Upper lobe of left lung (tissue), 6 donors: ENCODE results near the gene MACROD2. TPM values are rescaled to one million over a fixed set of nuclear protein-coding genes. Genes with fewer than 3 reads are reported as not detected.

Experiments used
- ATAC-seq, 2 donors: fragments of 200-7000 bp; cut with Tn5 transposase; one replicate each; pipeline ENCODE4 v1.9.1; 2022; ENCODE audit warnings: mild to moderate bottlenecking in 2 of 2, moderate library complexity in 2 of 2; ENCODE audit not compliant: low FRiP score in 2 of 2
- DNase-seq, 2 donors: peaks; one replicate each; pipeline ENCODE4 v3.0.0-alpha.2; 2019 to 2020
- H3K27ac ChIP-seq, 4 donors: fragments of 200-600 bp; sonication (generic); one replicate each; pipeline ENCODE4 v1.5.1; 2016 to 2019
- H3K27me3 ChIP-seq, 4 donors: fragments of 200-600 bp; sonication (generic); one replicate each; pipeline ENCODE4 v1.5.1; 2017 to 2019
- H3K36me3 ChIP-seq, 4 donors: fragments of 200-600 bp; sonication (generic); one replicate each; pipeline ENCODE4 v1.5.1; 2016 to 2019
- H3K4me1 ChIP-seq, 4 donors: fragments of 200-600 bp; sonication (generic); one replicate each; pipeline ENCODE4 v1.5.1; 2018 to 2019
- H3K4me3 ChIP-seq, 4 donors: fragments of 200-600 bp; sonication (generic); one replicate each; pipeline ENCODE4 v1.5.1; 2017 to 2019; ENCODE audit warnings: mild to moderate bottlenecking in 2 of 4, moderate library complexity in 1 of 4
- H3K9me3 ChIP-seq, 4 donors: fragments of 200-600 bp; sonication (generic); one replicate each; pipeline ENCODE4 v1.5.1; 2018 to 2019
- EP300 ChIP-seq, 4 donors: sonication (generic); formaldehyde crosslinking; IDR thresholded peaks; one replicate each; pipeline ENCODE4 v1.5.1; 2017; ENCODE audit warnings: antibody characterized with exemption in 4 of 4, control low read depth in 2 of 4
- POLR2A ChIP-seq, 4 donors: fragments of 450-650 bp; IDR thresholded peaks; one replicate each; pipeline ENCODE4 v1.5.1; 2016 to 2017; ENCODE audit warnings: antibody characterized with exemption in 4 of 4, mild to moderate bottlenecking in 2 of 4
- POLR2AphosphoS5 ChIP-seq, 2 donors: sonication (generic); formaldehyde crosslinking; IDR thresholded peaks; one replicate each; pipeline ENCODE4 v1.5.1; 2017; ENCODE audit warnings: antibody characterized with exemption in 2 of 2
- WGBS, 2 donors: methylation state at CpG; one replicate each; pipeline ENCODE4 v1.1.5; 2017 to 2018; 5-methylcytosine and 5-hydroxymethylcytosine counted together
- total RNA-seq, 6 donors: library from RNA; depleted of rRNA in 4 of 6; stranded (reverse); fragments of >200 nt in 4 of 6; gene quantifications; one replicate each; pipeline versions ENCODE4 v1.1.0 to v1.2.1, GENCODE V29; 2016 to 2021
- TF ChIP-seq, protein P1 (sequence below), 6 experiments: fragments of 450-650 bp in 4 of 6; fragments of 200-600 bp in 2 of 6; sonication (generic) in 2 of 6; IDR thresholded peaks; one replicate each; pipeline ENCODE4 v1.5.1; 2016 to 2019; ENCODE audit warnings: antibody characterized with exemption in 6 of 6
- donor health status: DM: no; HTN: no; CAD: no; lungs with moderate emphysema.
- donor health status: DM: no; HTN: yes; CAD: no; lungs with severe emphysema.

The MACROD2 gene
- total RNA-seq, 6 donors from 2014 or later = 20.7 to 84.3 (median 36.3) TPM

DNA sequence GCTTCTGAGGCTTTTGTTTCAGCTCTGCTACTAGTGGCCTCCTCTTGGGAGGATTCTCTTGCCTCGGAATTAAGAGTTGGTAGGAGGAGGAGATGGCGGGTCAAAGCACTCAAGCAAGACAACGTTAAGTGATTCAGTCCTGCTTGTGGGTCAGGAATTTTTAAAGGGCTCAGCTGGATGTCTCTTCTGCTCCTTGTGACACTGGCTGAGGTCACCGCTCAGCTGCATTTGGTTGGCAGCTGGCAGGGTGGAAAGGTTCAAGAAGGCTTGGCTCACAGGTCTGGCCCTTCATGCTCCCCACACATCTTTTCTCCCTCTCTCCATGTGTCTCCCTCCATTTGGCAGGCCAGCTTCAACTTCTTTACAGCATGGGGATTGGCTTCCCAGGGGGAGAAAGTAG lies 1936.6 kb downstream of the MACROD2 start:
- 93 to 94% methylated on average over 4 of the region's 4 CpGs for WGBS, 2 donors
- no peak overlapping the region for H3K27ac ChIP-seq
- DNase-seq (no peak), ATAC-seq (no peak)
- H3K36me3 ChIP-seq = no peaks in the 10 kb centered on the region
- no peaks in the 10 kb centered on the region for H3K9me3 ChIP-seq
- TF ChIP-seq POLR2A (IDR thresholded peaks at IDR 0.05) = no peak
- no peak for TF ChIP-seq EP300 (IDR thresholded peaks at IDR 0.05)
- TF ChIP-seq POLR2AphosphoS5 (IDR thresholded peaks at IDR 0.05) = no peak
- TF ChIP-seq, protein P1, sequence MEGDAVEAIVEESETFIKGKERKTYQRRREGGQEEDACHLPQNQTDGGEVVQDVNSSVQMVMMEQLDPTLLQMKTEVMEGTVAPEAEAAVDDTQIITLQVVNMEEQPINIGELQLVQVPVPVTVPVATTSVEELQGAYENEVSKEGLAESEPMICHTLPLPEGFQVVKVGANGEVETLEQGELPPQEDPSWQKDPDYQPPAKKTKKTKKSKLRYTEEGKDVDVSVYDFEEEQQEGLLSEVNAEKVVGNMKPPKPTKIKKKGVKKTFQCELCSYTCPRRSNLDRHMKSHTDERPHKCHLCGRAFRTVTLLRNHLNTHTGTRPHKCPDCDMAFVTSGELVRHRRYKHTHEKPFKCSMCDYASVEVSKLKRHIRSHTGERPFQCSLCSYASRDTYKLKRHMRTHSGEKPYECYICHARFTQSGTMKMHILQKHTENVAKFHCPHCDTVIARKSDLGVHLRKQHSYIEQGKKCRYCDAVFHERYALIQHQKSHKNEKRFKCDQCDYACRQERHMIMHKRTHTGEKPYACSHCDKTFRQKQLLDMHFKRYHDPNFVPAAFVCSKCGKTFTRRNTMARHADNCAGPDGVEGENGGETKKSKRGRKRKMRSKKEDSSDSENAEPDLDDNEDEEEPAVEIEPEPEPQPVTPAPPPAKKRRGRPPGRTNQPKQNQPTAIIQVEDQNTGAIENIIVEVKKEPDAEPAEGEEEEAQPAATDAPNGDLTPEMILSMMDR (IDR thresholded peaks at IDR 0.05) = no peak
- no peaks in the 10 kb centered on the region for H3K27me3 ChIP-seq
- H3K4me3 ChIP-seq = no peak overlapping the region
- peaks cover 0 to 9% (median 5%) of the 10 kb centered on the region in 4 donors for H3K4me1 ChIP-seq

DNA sequence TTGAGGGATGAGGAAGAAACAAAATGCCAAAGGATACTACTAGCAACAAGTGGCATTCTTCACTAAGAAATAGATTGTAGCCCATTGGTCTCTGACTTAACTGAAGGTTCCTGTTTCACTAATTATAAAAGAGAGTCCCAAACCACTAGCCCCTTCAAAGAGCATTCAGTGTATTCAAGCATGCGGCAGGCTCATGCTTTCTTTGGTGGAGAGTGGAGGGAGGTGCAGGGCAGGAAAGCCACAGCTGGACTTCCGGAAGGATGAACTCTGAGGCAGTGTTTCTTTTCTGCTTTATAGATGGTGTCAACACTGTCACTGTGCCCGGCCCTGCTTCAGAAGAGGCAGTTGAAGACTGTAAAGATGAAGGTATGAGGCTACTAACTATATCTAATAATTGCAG lies 1941.9 kb downstream of the MACROD2 start:
- no peak overlapping the region for H3K27ac ChIP-seq
- WGBS, 2 donors = 64 to 71% methylated on average over 3 of the region's 3 CpGs
- H3K4me1 ChIP-seq = no peaks in the 10 kb centered on the region
- no peaks in the 10 kb centered on the region for H3K27me3 ChIP-seq
- no peaks in the 10 kb centered on the region for H3K36me3 ChIP-seq
- no peak for TF ChIP-seq POLR2AphosphoS5 (IDR thresholded peaks at IDR 0.05)
- TF ChIP-seq EP300 (IDR thresholded peaks at IDR 0.05) = no peak
- no peak for TF ChIP-seq POLR2A (IDR thresholded peaks at IDR 0.05)
- TF ChIP-seq, protein P1 (IDR thresholded peaks at IDR 0.05) = no peak
- no peak for ATAC-seq
- DNase-seq = no peak
- H3K9me3 ChIP-seq = peaks cover 0 to 12% (median 4%) of the 10 kb centered on the region in 4 donors
- no peak overlapping the region for H3K4me3 ChIP-seq

DNA sequence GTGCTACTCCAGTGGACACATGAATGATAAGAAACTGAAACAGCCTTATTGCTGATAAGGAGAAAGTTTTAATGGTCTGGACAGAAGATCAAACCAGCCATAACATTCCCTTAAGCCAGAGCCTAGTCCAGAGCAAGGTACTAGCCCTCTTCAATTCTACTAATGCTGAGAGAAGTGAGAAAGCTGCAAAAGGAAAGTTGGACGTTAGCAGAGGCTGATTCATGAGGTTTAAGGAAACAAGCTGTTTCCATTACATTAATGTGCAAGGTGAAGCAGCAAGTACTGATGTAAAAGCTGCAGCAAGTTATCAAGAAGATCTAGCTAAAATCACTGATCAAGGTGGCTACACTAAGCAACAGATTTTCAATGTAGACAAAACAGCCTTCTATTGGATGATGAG lies 1943.5 kb downstream of the MACROD2 start:
- no peaks in the 10 kb centered on the region for H3K27me3 ChIP-seq
- H3K4me1 ChIP-seq = no peaks in the 10 kb centered on the region
- H3K9me3 ChIP-seq = peaks cover 0 to 12% (median 4%) of the 10 kb centered on the region in 4 donors
- H3K4me3 ChIP-seq = no peak overlapping the region
- WGBS, 2 donors = 59 to 60% methylated on average over 1 of the region's 1 CpG
- H3K27ac ChIP-seq = no peak overlapping the region
- no peaks in the 10 kb centered on the region for H3K36me3 ChIP-seq
- ATAC-seq = no peak
- TF ChIP-seq, protein P1 (IDR thresholded peaks at IDR 0.05) = no peak
- TF ChIP-seq POLR2A (IDR thresholded peaks at IDR 0.05) (no peak), POLR2AphosphoS5 (IDR thresholded peaks at IDR 0.05) (no peak), EP300 (IDR thresholded peaks at IDR 0.05) (no peak)
- no peak for DNase-seq

DNA sequence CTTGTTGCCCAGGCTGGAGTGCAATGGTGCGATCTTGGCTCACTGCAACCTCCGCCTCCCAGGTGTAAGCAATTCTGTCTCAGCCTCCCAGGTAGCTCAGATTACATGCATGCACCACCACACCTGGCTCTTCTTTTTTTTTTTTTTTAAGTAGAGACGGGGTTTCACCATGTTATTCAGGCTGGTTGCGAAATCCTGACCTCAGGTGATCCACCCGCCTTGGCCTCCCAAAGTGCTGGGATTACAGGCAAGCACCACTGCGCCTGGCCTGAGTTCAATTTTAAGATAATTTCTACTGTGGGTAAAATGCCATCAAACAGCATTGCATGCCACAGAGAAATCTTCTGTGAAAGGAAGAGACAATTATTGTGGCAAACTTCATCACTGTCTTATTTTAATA lies 1944.8 kb downstream of the MACROD2 start:
- no peak for ATAC-seq
- Histone ChIP-seq H3K27ac (no peak overlapping the region), H3K4me1 (no peaks in the 10 kb centered on the region), H3K36me3 (no peaks in the 10 kb centered on the region), H3K4me3 (no peak overlapping the region), H3K9me3 (peaks cover 0 to 12% (median 4%) of the 10 kb centered on the region in 4 donors), H3K27me3 (no peaks in the 10 kb centered on the region)
- TF ChIP-seq POLR2A (IDR thresholded peaks at IDR 0.05) = no peak
- TF ChIP-seq POLR2AphosphoS5 (IDR thresholded peaks at IDR 0.05) = no peak
- TF ChIP-seq, protein P1 (IDR thresholded peaks at IDR 0.05) = no peak
- TF ChIP-seq EP300 (IDR thresholded peaks at IDR 0.05) = no peak
- DNase-seq = no peak
- 85 to 95% methylated on average over 6 of the region's 6 CpGs for whole genome bisulfite sequencing, 2 donors

DNA sequence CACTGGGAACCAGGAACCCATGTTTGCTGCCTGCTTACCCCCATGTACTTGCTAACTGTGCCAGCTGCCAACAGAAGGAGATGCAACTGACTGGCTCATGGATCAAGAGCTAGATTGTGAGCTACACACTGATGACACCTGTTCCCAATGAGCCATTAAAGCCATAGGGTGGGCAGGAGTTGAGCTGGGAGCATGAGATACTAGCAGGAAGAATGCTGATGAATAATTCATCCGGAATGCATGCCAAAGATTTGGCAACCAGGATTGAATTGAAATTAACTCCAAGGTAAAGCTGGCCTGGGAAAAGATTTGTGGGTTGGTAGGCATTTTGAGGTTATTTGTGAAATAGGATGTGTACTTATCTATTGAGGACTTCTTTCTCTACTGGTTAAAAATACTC lies 1946.8 kb downstream of the MACROD2 start:
- Histone ChIP-seq H3K4me1 (no peaks in the 10 kb centered on the region), H3K27me3 (no peaks in the 10 kb centered on the region), H3K9me3 (peaks cover 0 to 12% (median 4%) of the 10 kb centered on the region in 4 donors), H3K27ac (no peak overlapping the region), H3K4me3 (no peak overlapping the region), H3K36me3 (no peaks in the 10 kb centered on the region)
- ATAC-seq (no peak), DNase-seq (no peak)
- 0% methylated on average over 1 of the region's 1 CpG for WGBS, 2 donors
- TF ChIP-seq POLR2A (IDR thresholded peaks at IDR 0.05) = no peak
- no peak for TF ChIP-seq POLR2AphosphoS5 (IDR thresholded peaks at IDR 0.05)
- TF ChIP-seq EP300 (IDR thresholded peaks at IDR 0.05) = no peak
- TF ChIP-seq, protein P1 (IDR thresholded peaks at IDR 0.05) = no peak
